Activated CD8-positive, alpha-beta memory T cell treated with anti-CD3 and anti-CD28 coated beads for 4 hours (primary cell): Measurements from ENCODE around the gene DIP2C.

Experiments used
- DNase-seq, 2 donors: peaks; one replicate each; pipeline ENCODE4 v3.0.0-alpha.2; 2020; ENCODE audit warnings: low read depth in 2 of 2

Gene DIP2C

DNA sequence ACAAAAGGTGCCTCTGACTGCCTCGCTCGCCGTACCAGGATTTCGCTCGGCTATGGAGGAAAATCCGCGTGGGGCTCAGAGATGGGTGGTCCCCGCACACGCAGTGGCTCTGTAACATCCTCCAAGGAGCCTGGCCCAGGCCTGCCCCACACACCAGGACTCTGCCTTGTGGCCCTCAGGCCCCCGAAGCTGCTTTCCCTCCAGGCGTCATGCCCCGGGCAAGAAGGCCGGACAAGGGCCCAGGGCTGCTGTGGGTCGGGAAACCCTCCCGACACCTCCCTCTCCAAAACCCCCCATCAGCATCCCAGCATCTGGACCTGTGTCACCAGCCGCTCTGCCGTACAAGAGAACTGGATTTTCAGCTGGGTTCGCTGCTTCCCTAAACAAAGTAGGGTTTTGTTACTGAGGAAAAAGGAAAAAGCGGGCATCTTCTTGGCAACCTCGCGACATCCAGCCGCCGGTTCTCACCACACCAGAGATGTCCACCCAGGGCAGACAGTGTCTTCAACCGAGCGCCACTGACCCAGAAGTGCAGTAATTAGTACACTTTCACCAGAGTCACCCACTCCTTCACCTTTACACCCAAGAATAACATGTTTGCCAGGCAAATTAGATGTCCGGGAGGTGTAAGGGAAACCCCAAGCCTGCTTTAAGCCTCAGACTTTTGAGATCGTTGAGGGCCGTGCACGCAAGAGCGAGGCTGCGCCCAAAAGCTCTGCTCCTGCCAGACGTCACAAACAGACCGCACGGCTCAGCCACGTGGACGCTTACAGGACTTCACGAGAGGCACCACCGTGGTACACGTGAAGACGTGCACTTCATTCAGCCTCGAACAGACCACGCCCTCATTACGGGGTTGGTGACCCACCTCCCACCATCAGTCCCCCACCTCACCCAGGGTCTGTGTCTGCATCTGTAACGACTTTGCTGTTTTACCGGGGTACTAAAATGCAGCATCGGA, 62.2 kb downstream of the DIP2C start:
- no peak for DNase-seq

DNA sequence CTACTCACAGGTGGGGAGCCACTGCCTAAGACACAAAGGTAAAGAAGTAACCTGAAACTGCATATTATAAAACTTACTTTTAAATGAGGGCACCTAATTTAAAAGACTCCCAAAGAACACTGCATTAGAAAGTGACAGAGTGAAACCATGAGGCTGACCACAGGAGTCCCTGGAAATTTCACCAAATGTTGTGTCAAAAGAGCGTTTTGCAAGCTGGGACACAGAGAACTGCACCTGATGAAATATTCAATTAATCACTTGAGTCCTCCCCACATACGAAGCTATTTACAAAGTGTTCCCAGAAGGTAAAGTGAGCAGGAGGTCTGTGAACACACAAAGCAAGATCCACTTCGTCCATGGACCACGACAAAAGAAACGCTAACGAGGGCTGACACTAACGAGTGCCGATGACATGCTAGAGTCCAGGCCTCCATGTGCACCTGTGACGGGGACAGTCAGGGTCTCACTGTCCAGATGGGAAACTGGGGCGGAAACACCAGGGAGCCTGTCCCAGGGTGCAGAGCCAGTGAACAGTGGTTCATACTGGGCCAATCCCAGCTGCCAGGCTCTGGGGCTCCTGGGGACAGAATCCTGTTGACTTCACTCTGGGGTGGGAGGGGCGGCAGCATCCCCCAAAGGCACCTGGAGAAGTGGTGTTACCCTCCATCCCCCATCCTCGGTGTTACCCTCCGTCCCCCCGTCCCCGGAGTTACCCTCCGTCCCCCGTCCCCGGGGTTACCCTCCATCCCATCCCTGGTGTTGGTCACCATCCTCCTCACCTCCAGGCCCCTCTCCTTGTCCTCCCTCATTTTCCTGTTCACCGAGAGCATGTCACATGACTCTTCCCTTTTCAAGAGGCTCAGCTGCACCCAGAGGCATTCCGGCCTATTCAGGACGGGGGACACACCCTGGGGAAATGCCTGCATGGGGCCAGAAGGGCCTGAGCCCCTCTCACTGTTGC, 63.4 kb downstream of the DIP2C start:
- no peak for DNase-seq

DNA sequence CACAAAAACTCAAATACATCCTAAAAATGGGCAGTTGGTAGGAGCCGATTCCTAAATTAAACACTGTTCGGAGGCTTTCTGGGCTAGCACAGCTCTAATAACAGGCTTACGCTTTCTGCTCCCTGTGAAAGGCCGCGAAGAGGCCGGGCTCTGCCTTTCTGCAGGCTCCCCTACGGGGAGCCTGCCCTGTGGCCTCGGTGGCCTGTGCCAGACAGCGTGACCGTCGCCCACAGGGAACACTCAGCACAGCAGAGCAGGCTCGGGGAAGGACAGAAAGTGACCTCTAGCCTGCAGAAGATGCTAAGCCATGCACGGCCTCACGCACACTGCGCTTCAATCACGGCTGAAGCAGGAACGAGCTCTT, 64.2 kb downstream of the DIP2C start:
- no peak for DNase-seq

DNA sequence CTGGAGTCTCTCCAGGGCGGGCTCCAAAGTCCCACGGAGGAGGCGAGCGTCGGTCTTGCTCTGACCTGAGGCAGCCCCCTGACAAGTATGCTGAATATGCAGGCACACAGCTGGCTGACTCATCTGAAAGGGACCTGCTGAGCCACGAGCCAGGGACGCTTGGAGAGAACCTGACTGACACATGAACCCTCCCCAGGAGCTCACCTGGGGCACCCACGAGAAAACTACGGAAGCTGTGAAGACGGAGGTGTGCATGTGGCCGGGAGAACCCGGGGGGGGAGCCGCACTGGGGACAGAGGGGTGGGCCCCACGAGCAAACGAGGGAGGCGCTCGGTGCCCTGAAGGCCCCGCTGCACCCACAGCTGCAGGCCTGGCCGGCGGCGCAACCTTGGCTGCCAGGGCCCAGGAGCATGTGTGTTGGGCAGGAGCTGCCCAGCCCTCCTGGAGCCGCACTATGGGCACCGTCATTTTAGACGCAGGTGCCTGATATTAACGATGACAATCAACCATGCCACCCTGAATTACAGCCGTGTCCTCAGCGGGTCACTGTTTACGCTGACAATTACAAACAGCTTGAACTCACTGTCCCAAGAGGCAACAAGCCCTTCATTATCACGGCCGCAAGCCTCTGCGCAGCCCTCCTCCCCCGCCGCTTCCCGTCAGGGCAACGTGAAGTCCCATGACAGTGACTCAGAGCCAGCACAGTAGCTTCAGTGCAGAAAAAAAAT, 64.7 kb downstream of the DIP2C start:
- no peak for DNase-seq

DNA sequence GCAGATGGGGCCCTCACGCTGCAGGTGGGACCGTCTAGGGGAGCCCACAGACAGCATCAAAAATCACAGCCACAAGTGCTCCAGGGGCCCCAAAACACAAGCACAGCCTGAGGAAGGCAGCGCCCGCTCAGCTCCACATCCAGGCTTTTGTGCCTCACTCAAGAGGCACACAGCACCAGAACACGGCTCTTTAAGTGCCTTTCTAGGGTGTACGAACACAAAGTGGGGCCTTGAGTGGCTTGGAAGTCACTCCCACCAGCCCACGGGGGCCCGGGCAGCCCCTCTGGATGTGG, 65.2 kb downstream of the DIP2C start:
- no peak for DNase-seq

DNA sequence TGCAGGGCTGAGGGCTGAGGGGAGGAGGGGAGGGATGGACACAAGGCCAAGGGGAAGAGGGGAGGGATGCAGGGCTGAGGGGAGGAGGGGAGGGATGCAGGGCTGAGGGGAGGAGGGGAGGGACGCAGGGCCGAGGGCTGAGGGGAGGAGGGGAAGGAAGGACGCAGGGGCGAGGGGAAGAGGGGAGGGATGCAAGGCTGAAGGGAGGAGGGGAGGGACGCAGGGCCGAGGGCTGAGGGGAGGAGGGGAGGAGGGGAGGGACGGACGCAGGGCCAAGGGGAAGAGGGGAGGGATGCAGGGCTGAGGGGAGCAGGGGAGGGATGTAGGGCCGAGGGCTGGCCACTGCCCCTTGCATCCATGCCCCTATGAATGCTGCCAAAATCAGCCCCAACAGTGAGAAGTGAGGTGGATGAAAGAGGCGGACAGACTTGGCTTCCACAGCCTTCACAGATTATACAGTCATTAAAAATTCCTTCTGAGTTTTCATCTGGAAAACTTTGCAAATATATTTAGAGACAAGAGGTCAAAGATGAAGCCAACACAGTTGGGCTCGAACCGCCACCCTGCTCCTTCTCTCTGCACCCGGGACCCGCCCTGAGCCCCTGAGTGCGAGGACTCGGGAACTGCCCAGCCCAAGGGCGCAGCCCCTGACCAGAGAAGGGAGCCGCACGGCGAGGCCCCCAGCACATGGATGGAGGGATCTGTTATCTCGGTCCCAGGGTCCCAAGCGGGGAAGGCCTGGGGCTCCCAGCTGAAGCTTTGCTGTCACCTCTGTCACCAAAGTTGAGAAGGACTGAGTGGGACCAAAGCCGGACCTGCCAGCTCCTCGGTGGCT, 65.8 kb downstream of the DIP2C start:
- DNase-seq = no peak

DNA sequence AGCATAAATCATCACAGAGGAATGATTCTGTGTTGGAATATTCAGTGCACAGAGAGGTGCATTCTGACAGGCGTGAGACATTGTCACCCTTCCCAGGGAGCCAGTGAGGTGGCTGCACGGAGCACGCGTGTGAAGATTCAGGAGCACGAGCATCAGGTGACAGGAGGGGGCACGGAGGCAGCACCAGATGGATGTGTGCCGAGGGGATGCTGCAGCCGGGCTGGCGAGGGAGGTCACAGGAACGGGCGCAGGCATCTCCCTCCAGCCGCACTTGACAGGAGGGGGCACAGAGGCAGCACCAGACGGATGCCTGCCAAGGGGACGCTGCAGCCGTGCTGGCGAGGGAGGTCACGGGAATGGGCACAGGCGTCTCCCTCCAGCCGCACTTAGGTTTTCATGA, 66.5 kb downstream of the DIP2C start:
- no peak for DNase-seq

DNA sequence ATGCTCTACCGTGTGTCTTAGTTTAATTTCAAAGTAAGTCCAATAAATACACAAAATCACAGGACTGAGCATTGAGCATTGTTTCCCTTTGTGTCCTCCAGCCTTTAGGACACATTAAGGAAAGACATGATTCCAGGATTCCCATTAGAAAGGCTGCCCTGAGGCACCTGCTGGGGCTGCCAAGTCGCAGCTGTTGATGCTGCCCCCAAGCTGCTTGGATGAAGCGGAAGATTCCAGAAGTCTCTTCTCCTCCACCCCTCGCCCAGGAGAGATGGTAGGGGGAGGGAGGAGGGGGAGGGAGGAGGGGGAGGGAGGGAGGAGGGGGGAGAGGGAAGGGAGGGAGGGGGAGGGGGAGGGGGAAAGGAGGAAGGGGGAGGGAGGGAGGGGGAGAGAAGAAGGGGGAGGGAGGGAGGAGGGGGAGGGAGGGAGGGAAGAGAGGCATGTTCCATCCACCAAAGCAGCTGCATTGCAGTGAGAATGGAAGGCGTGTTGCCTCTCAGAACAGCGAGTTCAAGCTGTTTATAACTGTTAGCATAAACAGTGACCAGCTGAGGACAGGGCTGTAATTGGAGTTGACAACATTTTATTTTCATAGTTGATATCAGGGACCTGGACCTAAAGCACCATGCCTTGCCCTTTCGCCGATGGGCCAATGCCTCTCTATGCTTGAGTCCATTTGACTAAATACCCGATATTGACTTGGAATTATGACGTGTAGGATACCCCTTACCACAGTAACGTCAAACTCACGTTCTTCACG, 67.3 kb downstream of the DIP2C start:
- DNase-seq = no peak

DNA sequence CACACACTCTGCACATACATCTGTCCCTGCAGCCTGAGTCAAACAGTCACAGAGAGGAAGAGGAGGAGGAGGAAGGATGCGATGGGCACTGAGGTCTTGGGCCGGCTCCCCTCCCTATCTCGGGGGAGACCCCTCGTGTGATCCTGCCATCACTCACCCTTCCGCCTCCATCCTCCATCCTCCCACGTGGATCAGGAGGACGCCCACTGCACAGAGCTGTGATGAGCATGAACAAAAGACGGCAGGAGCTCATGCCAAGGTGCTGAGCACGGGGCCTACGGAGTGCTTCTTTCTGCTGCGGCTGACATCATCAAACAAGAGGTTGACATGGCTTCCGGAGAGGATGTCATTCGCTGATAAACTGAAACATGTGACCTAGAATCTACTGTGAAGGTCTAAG, 68.0 kb downstream of the DIP2C start:
- no peak for DNase-seq

DNA sequence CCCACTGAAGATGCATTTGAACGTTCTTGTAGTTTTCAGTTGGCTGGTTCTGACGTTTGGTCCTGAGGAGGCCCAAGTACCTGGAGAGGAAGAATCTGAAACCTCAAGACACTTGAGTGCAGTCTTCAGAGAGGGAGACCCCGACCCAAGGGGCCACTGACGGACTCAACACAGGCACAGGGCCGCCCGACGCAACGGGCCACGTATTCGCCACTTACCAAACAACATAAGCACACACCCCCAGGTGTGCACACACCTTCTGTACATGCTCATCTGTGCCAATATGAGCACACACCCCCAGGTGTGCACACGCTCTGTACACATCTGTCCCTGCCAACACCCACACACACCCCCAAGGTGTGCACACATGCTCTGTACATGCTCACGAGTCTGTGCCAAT, 68.5 kb downstream of the DIP2C start:
- no peak for DNase-seq

DNA sequence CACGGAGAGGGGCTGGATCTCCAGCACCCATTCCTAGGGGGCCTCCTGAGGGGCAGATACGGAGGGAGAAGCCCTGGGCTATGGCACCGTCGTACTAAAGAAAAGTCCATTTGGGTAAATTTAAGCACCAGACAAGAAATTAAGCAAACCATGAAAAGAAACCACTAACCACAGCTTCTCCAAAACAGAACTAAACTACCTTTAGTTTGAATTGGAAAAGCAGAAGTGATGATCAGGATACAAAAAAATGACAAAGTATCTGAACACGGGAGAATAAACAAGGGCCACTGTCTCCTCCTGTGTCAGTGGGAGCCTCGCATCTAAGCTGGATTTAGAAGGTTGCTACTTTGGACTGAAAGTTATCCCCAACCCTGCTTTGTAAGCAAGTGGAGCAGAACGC, 69.1 kb downstream of the DIP2C start:
- DNase-seq = no peak

DNA sequence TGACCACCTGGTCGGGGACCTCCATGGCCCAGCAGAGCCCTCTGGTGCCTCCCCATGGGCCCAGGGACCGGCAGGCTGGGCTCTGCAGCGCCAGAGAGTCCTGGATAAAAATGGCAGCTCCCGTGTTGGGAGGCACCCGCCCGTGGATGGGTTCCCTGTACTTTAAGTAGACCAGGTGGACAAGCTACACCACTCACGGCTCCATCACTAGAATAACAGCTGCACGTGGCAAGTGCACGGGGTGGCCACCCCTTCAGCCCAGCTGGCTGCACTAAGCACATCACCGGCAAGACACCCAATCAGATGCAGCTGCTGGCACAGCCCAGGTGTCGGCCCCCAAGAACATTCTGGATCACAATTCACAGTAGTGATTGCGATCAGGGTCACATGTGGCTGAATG, 69.8 kb downstream of the DIP2C start:
- no peak for DNase-seq

DNA sequence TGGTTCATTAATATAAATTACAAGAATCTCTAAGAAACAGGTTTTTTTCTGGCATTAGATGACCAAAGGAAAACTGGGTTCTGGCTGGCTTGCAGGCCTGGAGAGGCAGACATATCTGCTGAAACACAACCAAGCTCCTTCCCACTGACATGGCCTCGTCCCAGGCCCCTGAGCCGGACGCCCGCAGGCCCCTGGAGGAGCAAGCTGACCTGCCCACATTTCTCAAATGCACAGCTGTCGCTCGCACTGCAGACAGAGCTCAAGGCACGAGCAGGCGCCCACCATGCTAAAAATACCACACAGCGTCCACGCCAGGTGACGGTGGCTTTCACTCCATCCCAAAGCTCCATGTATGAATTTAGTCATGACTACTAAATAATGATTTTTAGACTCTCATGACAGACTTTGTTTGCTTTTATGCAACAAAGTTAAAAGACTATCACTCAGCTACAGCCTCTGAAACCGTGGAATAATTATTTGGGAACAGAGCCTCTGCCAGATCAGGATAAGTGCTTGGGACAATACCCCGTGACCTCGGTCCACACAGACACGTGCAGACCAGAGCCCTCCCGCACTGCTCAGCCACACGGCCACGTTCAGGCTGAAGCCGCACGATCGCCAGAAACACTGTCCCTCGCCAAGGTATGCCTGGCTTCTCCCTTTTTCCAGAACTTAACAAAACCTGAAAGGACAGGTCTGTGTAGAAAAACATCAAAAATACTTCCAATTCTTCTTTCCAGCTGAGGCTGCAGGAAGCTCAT, 71.1 kb downstream of the DIP2C start:
- DNase-seq = no peak

DNA sequence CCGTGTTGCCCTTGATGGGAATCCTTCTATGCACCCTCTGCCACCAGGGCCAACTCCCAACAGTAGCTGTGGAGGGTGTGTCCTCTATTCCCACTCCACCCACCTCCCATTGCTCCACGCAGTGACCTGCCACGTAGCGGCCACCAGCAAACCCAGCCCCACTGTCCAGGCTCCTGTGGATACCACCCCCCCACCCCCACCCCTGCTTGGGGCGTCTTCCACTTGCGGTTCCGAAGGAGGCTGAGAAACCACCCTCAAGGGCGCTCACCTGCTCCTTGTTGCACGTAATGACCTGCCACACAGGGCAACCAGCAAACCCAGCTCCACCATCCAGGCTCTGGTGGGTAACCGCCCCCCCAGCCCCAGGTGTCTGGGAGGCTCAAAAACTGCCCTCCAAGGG, 72.0 kb downstream of the DIP2C start:
- DNase-seq = no peak

DNA sequence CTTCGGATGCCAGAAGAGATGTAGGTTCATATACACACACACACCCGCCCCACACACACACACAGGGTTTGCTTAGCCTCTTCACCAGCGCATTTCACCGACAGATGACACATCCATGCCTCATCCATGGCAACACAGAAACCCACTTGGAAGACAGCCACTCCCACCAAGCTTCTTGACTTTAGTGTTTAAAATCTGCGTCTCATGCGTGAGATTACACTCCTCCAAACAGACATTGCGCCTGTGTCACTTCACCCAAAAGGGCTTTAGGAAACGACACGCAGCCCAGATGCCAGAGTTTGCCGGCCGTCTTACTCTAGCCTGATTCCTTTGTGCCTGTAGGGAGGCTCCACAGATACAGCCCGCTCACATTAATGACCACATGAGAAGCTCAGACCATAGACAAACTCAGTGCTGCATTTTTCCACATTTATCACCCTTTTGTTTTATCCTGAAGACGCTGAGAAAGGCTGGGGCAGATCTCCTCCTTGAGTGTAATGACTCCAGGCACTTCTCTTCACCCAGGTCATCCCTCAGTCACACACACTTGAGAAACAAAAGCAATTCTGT, 73.8 kb downstream of the DIP2C start:
- no peak for DNase-seq

DNA sequence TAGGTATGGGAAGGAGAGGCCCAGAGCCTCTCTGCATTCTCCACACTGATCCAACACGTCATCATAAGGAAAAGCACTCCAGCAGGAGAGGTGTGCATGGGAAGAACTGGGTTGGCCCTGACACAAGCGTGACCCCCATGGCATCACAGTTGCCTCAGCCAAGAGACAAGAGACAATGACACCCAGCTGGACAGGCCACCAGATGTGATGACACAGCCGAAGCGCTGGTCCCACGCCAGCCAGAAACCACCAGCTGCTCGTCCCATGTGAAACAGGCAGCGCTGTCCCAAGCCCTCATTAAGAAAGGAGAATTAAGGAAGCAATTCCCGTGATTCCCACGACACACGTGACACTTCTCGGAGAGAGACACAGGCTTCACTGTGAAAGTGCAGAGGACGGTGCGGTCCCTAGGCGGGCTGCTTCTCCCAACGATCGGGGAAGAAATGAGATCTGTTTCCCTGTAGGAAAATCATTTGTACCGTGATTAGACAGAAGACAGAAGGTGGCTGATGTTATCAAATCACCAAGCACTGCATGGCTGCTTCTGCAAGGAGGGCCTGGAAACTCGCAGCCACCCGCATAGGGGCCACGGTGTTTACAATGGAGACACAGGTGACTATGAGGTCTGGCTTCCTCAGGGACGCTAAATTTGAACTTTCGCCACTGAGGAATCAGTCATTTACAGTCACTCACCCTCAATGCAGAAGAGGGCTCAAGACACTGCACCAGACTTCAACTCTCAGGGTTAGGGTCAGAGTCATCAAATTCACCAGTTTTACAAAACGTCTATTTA, 74.5 kb downstream of the DIP2C start:
- DNase-seq = no peak

DNA sequence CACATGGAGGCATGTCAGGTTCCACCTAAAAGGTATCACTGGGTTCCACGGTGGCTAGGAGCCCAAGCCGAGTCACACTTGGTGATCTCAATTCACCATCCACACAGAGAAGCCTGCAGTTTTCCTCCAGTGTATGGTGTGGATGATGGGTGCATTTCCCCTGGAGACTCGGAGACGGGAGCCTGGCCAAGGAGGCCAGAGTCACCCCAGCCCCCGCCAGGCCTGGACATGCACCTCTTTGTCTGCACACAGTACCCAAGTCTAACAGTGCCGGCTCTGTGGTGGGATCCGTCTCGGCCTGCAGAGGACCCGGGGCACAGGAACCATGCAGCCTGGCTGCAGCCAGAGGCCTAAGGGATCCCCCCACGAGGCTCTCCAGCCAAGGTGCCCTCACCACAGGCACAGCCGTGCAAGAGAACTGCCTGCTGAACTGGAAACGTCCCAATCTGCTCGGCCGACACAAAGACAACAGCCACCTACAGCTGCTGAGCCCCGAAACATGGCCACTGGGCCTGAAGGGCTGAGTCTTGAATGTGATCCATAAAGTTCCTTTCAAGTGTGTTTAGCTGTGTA, 75.2 kb downstream of the DIP2C start:
- no peak for DNase-seq
